DMS 273 (cell line): Measurements from ENCODE around the gene HSD11B1L.
A peak's percentile ranks its signal among the peaks of the same experiment; 100 is the strongest.

Experiments used
- DNase-seq: peaks from one replicate; lab custom pipeline; 2025; ENCODE audit not compliant: unreplicated experiment; lab: John Stamatoyannopoulos, UW

HSD11B1L gene, protein sequence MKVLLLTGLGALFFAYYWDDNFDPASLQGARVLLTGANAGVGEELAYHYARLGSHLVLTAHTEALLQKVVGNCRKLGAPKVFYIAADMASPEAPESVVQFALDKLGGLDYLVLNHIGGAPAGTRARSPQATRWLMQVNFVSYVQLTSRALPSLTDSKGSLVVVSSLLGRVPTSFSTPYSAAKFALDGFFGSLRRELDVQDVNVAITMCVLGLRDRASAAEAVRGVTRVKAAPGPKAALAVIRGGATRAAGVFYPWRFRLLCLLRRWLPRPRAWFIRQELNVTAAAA

DNA sequence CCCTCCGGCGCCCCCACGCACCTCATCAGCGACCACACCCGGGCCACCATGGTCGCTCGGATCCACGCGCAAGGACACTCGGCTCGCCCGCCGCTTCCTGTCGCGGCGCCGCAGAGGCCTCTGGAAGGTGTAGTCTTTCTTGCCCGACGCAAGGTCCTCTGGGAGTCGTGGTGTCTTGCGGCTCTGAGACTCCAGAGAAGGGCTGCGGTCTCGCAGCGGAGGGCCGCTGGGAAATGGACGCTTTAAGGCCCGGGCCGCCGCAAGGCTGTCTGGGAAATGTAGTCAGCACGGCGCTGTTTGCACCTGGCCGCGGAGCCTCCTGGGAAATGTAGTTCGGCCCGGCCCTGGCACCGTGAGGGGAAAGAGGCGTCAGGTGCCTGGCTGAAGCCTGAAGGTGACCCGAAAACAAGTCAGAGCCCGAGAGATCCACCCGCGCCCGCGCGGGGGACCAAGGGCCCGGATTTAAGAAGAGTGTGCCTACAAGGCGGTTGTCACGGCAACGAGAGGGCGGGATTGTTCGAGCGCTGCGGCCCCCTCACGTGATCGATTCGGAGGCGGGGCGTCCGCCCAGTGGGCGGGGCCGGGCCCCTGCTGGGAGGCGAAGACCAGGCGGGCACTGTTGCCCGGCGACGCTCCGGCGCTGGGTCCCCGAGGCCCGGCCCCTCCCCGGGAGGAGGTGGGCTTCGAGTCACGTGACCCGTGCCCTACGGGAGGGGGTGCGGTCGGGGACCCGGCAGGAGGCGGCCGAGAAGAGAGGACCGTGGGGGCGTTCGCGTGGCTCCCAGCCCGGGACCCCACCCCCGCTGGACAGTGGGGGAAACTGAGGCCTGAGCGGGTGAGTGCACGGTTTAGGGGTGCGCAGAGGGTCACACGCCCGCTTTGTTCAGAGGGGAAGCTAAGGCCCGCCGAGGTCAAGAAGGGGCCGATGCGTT is at the start of gene HSD11B1L, which contains the start of gene MICOS13:
TSS of gene HSD11B1L (plus strand) at position 591 of the 932 bp plus-strand sequence. CDS start 3,806 bp downstream, outside the sequence.
TSS of gene MICOS13 (minus strand) at position 80 of the 932 bp plus-strand sequence. CDS start at position 50, 30 bp downstream.
- DNase-seq: peak; percentile 99

DNA sequence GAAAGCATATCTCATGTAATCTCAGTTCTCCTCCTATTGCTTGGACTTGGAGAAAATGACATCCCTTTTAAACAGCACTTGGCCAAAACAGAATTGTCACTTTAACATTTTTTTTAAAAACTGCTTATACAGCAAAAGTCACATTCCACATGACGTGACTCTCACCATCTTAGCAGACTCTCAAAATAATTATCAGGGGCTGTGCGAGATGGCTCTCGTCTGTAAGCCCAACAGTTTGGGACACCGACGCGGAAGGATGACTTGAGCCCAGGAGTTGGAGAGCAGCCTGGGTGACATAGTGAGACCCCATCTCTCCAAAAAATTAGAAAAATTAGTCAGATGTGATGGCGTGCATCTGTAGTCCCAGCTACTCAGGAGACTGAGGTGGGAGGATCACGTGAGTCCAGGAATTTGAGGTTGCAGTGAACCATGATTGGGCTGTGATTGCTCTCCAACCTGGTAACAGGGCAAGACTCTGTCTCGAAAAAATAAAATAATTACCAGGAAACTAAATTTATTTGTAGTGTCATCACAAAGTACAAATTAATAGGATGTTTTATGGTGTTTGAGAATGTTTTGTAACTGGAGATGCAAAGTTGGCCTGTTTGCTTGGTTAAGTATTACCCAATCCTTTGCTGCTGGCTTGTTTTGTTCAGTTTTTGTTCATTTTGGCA is 49.1 kb upstream of the HSD11B1L start:
- DNase-seq: no peak

DNA sequence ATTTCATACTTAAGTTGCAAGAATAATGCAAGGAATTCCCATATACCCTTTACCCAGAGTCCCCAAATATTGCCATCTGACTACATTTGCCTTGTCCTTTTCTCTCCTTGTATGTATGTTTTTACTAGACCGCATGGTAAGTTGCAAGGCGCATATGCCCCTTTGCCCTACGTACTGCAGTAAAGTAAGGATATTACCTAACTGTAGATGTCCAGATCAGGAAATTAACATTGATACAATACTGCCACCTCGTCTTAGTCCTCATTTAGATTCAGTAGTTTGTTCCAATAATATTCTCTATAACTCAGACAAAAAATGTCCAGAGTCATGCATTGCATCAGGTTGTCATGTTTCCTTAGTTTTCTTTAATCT is 48.6 kb upstream of the HSD11B1L start:
- DNase-seq: no peak

DNA sequence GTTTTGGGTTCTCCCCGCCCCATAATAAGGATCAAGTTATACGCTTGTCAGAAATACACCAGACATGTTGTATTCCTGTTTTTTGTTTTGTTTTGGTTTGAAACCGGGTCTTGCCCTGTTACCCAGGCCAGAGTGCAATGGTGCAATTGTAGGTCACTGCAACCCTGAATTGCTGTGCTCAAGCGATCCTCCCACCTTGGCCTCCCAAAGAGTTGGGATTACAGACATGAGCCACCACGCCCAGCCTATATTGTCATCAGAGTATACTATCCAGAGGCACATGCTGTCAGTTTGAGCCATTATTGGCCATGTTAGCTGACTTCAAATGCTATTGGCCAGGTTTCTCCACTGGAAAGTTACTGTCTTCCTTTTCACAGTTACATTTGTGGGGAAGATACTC is 48.2 kb upstream of the HSD11B1L start:
- DNase-seq: no peak

DNA sequence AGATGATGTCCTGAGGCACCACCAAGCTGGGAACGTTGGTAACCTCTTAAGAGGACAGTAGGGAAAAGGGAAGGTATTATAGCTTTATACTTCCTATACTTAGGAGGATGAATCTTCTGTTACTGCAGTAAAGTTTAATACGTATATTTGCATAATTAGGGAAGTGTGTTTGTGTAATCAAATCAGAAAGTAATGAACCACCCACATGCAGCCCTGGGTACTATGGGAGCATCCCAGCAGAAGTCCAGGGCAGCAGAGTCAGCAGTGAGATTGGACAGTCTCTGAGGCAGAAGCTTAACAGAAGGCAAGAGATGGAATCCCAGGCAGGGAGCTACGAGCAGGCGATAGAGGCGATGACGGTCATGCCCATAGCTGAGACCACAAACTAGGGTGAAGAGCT is 45.4 kb upstream of the HSD11B1L start:
- DNase-seq: no peak

DNA sequence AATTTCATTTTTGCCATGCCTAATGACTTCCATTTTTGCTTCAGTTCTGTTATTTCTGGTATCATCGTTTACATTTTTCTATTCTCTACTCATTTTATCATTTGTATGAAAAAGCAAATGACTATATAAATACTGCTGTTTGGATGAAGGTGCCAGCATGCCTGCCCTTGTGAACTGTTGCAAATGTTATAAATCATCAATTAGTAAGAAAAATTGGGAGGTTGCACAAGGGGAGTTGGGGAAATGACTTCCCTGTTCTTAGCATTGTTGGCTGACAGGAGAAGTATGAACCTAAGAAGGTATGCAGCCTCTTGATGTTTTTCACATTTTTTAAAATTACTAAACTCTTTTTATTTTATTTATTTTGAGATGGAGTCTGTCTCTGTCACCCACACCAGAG is 42.9 kb upstream of the HSD11B1L start:
- DNase-seq: no peak

DNA sequence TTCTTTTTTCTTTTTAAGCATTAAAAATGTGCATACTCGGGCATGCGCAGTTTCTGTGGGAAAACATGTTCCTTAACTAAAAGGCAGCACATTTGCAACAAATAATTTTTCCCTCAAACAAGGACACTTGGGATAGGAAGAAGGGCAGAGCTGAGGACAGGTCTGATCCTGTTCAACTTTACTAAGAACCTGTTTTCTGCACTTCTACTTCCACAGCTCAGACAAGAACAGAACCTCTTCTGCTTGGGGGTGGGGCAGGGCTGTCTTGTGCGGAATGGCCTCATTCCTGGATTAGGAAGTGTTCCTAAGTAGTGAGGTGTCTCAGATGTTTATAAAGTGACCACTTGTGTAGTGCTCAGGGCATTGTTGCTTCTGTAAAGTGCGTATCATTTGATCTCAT is 39.7 kb upstream of the HSD11B1L start:
- no peak for DNase-seq

DNA sequence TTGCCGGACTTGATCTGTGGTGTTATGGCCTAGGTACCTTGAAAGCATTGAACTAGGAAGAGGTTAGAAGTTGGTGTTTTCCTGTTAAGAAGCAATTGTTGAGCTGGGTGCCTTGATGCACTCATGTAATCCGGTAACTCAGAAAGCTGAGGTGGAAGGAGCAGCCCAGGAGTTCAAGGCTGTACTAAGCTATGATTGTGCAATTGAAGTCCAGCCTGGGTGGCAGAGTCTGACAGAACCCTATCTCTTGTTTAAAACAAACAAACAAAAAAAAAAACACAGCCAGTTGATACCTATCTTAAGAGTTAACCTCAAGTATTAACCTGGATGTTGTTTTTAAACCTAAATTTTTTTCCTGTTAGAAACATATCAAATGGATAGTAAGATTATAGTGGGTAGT is 38.6 kb upstream of the HSD11B1L start:
- DNase-seq: no peak

DNA sequence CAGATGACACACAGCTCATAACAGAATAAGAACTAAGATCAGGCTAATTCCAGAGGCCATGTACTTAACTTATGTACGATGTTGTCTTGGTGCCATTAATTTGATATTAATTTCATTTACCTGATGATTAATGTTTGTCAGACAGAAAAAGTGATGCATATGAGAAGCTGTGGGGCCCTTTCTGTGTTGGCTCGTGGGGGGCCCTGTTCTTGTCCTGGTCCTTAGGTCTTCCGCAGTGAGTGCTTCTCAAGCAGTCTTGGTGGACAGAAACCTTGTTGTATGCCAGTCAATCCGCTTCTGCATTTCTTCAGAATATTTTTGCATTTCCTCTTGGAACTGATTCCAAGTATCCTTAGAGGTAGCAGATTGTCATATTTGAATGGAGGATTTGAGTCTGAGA is 37.8 kb upstream of the HSD11B1L start:
- no peak for DNase-seq

DNA sequence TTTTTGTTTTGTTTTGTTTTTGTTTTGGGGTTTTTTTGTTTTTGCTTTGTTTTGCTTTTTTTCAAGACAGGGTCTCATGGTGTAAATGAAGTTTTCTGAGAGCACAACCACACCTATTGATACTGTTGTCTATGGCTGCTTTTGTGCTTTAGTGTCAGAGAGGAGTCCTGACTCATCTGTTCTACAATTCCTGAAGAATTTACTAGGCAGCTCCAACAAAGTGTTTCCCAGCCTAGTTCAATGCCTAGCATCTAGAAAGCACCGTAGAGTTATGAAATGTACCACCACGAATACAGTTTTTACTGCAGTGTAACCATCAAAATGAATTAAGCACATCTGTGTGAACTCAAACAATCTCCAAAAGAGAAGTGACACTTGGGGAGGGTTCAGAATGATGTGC is 36.8 kb upstream of the HSD11B1L start:
- no peak for DNase-seq

DNA sequence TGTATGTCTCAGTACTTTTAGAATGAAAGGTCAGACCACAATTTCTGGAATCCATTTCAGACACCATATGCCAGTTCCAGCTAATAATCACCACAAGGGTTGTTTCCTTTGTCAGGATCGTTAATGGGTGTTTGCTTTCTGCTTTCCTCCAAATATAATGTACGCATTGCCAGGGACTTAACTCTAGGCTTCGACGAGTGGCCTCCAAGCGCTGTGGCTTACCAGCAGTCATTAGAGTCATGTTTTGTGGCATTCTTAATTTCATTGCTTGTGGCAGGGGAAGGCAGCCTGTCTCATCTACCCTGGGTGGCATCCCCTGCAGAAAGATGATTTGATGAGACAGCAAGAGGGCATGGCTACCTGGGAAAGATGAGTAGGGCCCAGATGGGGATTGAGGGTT is 35.4 kb upstream of the HSD11B1L start:
- no peak for DNase-seq

DNA sequence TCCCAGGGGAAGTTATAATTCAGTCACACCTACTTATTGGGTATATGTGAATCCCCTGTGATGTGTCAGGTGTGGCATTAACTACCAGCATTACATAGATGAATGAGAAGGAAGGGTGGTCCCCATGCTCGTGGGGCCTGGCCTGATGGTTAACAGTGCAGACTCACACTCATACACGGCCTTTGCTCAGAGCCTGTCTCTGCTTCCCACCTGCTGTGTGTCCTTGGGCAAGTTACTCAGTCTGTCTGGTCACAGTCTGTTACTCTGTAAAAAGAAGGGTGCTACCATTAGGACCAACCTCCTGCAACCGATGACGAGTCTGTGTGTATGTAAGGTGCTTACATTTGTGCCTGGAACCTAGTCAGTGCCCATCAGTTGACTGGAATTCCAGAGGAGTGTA is 34.1 kb upstream of the HSD11B1L start:
- DNase-seq: no peak

DNA sequence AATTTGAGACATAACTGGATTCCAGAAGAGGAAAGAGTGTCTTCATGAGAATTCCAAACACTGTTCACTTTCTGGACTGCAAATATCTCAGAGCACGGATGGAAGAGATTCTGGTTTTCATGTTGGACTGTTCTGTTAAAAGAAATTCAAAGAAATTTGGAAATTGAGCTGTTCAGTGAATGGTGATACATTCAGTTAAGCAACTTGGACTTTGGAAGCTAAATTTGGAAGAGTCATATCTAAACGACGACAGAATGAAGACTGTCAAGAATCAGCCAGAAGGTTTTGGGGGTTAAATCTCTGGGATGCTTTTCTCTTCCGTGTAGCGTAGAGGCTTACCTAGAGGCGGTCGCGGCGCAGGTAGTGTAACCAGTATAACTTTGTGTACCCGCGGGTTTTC is 32.4 kb upstream of the HSD11B1L start:
- no peak for DNase-seq

DNA sequence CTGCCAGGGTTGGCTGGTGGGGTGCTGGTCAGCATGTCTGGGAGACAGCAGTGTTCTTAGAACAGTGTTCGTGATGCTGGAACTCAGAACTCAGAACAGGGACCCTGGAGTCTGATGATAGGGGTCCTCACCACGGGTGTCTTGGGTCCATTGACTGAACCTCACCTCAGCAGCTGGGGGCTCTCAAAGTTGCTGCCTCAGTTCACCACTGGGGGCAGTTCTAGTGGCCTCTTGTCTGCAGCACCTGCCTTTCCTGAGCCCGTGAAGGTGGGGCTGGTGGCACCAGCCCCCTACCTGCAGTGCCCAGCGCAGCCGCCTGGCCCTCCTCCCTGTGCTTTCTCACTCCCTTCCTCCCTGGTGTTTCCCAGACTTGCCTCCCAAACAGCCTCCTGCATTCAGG is 29.5 kb upstream of the HSD11B1L start:
- DNase-seq: no peak

DNA sequence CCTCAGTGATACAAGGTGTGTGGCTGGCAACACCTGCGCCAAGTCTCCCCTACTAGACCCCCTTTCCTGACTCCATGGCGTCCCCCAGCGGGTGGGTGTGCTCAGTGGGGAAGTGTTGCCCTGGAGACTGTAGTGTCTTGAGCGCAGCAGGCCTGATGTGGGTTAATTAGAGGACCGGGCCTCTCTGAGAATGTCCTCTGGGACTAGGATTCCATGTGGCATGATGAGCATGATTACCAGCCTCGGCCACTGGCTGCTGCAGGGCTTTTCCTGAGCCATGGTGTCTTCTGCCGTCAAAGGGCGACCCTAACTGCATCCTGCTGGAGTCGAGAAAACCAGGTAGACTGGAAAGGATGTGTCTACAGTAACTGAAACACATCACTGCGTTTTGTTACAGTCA is 28.6 kb upstream of the HSD11B1L start:
- no peak for DNase-seq

DNA sequence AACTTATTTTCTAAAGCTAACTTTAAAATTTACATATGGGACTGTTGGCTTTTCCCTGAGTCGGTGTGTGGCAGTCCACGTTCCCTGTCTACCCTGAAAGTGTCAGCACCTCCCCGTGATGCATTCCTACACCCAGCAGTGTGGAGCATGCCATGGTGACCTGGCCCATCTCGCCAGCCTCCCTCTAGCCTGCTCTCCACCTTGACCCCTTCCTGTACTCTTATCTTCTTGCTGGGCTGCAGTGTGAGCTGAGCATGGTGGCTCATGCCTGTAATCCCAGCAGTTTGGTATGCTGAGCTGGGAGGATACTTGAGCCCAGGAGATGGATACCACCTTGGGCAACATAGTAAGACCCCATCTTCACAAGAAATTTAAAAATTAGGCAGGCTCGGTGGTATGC is 25.9 kb upstream of the HSD11B1L start:
- no peak for DNase-seq

DNA sequence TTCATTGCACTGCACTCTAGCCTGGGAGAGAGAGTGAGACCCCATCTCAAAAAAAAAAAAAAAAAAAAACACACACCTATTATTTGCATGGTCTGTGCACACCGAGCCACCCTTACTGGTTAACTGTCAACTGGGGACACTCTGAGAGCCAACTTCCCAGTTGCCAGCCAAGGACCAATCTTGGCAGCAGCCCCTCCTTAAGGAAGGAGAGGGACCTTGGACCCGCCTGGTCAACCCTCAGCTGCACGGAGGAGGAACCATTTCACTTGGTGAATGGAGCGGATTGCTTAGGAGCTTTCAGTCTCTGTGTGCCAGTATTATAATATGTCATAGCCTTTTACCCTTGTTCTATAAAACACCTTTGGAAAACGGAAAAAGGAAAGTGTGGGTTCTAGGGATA is 25.4 kb upstream of the HSD11B1L start:
- no peak for DNase-seq

DNA sequence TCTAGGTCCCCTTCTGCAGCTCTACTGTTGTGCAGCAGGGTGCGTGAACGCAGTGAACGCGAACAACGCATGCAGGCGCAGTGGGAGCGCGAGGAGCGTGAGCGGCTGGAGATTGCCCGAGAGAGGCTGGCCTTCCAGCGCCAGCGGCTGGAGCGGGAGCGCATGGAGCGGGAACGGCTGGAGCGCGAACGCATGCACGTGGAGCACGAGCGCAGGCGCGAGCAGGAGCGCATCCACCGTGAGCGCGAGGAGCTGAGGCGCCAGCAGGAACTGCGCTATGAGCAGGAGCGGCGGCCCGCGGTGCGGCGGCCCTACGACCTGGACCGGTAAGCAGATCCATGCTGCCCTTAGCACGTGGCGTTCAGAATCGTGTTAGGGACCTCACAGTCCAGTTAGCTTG is 19.3 kb upstream of the HSD11B1L start:
- DNase-seq: no peak

DNA sequence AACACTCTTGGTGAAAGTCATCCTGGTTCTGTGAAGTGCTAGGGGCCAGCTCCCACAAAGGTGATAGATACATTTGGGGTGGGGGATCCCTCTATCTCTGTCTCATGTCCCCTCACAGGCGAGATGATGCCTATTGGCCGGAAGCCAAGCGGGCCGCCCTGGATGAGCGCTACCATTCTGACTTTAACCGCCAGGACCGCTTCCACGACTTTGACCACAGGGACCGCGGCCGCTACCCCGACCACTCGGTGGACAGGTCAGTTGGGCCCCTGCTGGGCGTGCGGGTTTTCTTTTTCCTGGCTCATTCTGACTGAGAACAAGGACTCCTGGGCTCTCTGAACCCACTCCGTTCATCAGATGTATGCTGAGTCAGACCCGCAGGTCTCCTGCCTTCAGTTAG is 16.9 kb upstream of the HSD11B1L start:
- DNase-seq: no peak

DNA sequence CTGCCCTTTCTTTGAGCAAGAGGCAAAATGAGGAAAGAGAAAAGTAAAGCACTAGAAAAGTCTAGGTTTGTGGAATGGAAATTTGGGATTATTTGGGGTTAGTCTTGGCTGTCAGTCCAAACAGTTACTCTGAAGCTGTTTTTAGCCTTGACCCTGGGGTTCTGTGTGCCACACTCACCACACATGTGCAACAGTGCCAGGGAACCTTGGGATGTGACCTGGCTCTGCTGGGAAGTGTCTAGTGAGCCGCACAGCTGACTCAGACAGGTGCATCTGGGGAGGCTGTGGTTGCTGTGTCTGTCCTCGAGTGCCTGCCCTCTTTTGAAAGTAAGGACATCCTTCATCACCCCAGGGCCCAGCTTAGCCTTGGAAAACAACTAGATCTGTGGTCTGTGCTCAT is 16.3 kb upstream of the HSD11B1L start:
- no peak for DNase-seq

DNA sequence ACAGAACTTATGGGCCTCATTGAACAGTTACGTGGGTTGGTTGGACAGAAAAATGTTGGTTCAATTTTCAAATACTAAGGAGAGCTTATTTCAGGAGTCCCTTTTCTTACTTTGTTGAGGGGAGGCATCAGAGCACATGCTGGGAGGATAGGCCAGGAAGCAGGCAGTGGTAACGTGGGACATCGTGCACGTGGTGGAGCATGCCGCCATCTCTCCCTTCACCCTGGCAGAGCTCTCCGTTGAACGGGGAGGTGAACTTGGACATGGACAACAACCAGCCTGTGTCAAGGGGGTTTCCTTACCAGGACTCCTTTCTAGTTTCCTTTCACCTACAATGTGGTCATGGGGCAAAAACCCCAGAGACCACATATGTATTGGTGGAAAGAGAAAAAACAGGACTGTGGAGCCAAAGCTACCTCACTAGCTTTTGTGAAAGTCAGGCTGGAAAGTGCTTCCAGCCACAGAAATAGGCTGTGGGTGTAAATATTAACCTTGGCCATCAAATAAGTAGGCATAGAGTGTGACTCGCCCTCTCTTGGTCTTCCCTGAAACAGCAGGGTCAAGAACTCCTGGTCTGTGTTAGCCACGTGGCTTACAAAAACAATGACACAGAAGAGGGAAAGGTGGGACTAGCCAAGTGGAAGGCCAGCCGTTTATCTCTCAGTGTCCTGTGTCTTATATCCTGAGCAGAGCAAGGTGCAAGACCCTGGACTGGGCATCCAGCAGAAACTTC is 14.9 kb upstream of the HSD11B1L start:
- no peak for DNase-seq
